ENCODE measurements around the gene ZCCHC7. TPM values are rescaled to one million over a fixed set of nuclear protein-coding genes. Genes with fewer than 3 reads are reported as not detected.

The ZCCHC7 gene
- total RNA-seq, 3 donors from 2014 or later (not counting 1 experiment from before 2014, with no cell fraction given), result 42.4 to 43.2 (median 42.8) TPM

GRCh38 chr9:37398464-37399025 is 278.2 kb downstream of the ZCCHC7 start:
- 69% methylated on average over 6 of the region's 7 CpGs for WGBS (ENCODE audit: insufficient coverage)
- H3K36me3 Mint-ChIP-seq, result no peaks in the 10 kb centered on the region
- peaks cover 0 to 10% of the 10 kb centered on the region in 2 donors for H3K27me3 Mint-ChIP-seq (ENCODE audit: low read depth in 2 of 2)
- H3K4me1 ChIP-seq (ENCODE audit: control insufficient read depth, insufficient read depth, low read length), result no peaks in the 10 kb centered on the region
- intact Hi-C loops (cut with micrococcal nuclease), result no loop called here
- ATAC-seq (no peak), DNase-seq (no peak)
- no peak overlapping the region for H3K27ac Mint-ChIP-seq
- H3K36me3 ChIP-seq (ENCODE audit: control insufficient read depth, insufficient read depth, low read length), result no peaks in the 10 kb centered on the region
- no peaks in the 10 kb centered on the region for H3K9me3 ChIP-seq (ENCODE audit: control insufficient read depth, insufficient read depth, low read length)
- TF ChIP-seq CTCF (IDR thresholded peaks at IDR 0.05), result no peak
- H3K4me1 Mint-ChIP-seq, result no peaks in the 10 kb centered on the region
- no peak overlapping the region for H3K27ac ChIP-seq (ENCODE audit: low read length)
- H3K4me3 Mint-ChIP-seq, result no peak overlapping the region
- no peaks in the 10 kb centered on the region for H3K9me3 Mint-ChIP-seq
- H3K27me3 ChIP-seq (ENCODE audit: control insufficient read depth, insufficient read depth, low read length), result no peaks in the 10 kb centered on the region
- H3K4me3 ChIP-seq (ENCODE audit: low read length), result no peak overlapping the region

GRCh38 chr9:37399336-37399735 is 279.0 kb downstream of the ZCCHC7 start:
- no peaks in the 10 kb centered on the region for H3K9me3 Mint-ChIP-seq
- Histone ChIP-seq H3K4me3 (ENCODE audit: low read length) (no peak overlapping the region), H3K9me3 (ENCODE audit: control insufficient read depth, insufficient read depth, low read length) (no peaks in the 10 kb centered on the region), H3K27me3 (ENCODE audit: control insufficient read depth, insufficient read depth, low read length) (no peaks in the 10 kb centered on the region), H3K36me3 (ENCODE audit: control insufficient read depth, insufficient read depth, low read length) (no peaks in the 10 kb centered on the region), H3K27ac (ENCODE audit: low read length) (no peak overlapping the region), H3K4me1 (ENCODE audit: control insufficient read depth, insufficient read depth, low read length) (no peaks in the 10 kb centered on the region)
- H3K27ac Mint-ChIP-seq, result no peak overlapping the region
- no peaks in the 10 kb centered on the region for H3K36me3 Mint-ChIP-seq
- DNase-seq, result no peak
- H3K4me3 Mint-ChIP-seq, result no peak overlapping the region
- H3K4me1 Mint-ChIP-seq, result no peaks in the 10 kb centered on the region
- intact Hi-C loops (cut with micrococcal nuclease), result no loop called here
- ATAC-seq, result no peak
- peaks cover 0 to 10% of the 10 kb centered on the region in 2 donors for H3K27me3 Mint-ChIP-seq (ENCODE audit: low read depth in 2 of 2)
- TF ChIP-seq CTCF (IDR thresholded peaks at IDR 0.05), result no peak
- 78% methylated on average over 1 of the region's 2 CpGs for WGBS (ENCODE audit: insufficient coverage)

- H3K27ac Mint-ChIP-seq, result no peak overlapping the region
- intact Hi-C loops (cut with micrococcal nuclease), result no loop called here
- no peaks in the 10 kb centered on the region for H3K36me3 Mint-ChIP-seq
- Histone ChIP-seq H3K9me3 (ENCODE audit: control insufficient read depth, insufficient read depth, low read length) (no peaks in the 10 kb centered on the region), H3K36me3 (ENCODE audit: control insufficient read depth, insufficient read depth, low read length) (no peaks in the 10 kb centered on the region), H3K27me3 (ENCODE audit: control insufficient read depth, insufficient read depth, low read length) (no peaks in the 10 kb centered on the region), H3K4me3 (ENCODE audit: low read length) (no peak overlapping the region), H3K27ac (ENCODE audit: low read length) (no peak overlapping the region), H3K4me1 (ENCODE audit: control insufficient read depth, insufficient read depth, low read length) (peaks cover 10% of the 10 kb centered on the region)
- WGBS (ENCODE audit: insufficient coverage), result 94% methylated on average over 8 of the region's 9 CpGs
- peaks cover 6 to 10% of the 10 kb centered on the region in 2 donors for H3K27me3 Mint-ChIP-seq (ENCODE audit: low read depth in 2 of 2)
- no peaks in the 10 kb centered on the region for H3K4me1 Mint-ChIP-seq
- TF ChIP-seq CTCF (IDR thresholded peaks at IDR 0.05), result no peak
- DNase-seq (no peak), ATAC-seq (no peak)
- no peak overlapping the region for H3K4me3 Mint-ChIP-seq
- H3K9me3 Mint-ChIP-seq, result no peaks in the 10 kb centered on the region
These were observed 284.2 kb downstream of the ZCCHC7 start for GRCh38 chr9:37404590-37404989.

DNA sequence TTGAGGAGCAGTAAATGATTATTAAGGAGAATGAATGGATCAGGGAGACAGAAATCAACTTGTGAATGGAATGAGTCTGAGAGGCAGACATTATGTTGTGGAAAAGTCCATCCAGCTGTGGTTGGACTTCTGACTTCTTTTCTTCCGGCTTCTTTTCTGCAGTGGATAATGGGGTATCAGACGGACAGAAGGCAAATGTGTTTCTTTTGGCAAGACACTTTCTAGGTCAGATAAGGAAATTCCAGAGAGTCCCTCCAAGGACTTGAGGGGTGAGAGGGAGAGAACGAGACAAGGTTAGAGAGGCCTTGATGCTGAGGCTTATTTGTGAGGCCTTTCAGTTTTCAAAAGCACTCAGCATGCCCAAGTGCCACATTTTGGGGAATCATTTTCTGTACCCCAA is 285.0 kb downstream of the ZCCHC7 start:
- Histone ChIP-seq H3K4me1 (ENCODE audit: control insufficient read depth, insufficient read depth, low read length) (peaks cover 12% of the 10 kb centered on the region), H3K27me3 (ENCODE audit: control insufficient read depth, insufficient read depth, low read length) (no peaks in the 10 kb centered on the region), H3K9me3 (ENCODE audit: control insufficient read depth, insufficient read depth, low read length) (no peaks in the 10 kb centered on the region), H3K36me3 (ENCODE audit: control insufficient read depth, insufficient read depth, low read length) (no peaks in the 10 kb centered on the region), H3K27ac (ENCODE audit: low read length) (no peak overlapping the region), H3K4me3 (ENCODE audit: low read length) (no peak overlapping the region)
- Mint-ChIP-seq H3K27me3 (ENCODE audit: low read depth in 2 of 2) (peaks cover 6 to 10% of the 10 kb centered on the region in 2 donors), H3K4me1 (no peaks in the 10 kb centered on the region), H3K4me3 (no peak overlapping the region), H3K36me3 (no peaks in the 10 kb centered on the region), H3K27ac (no peak overlapping the region), H3K9me3 (no peaks in the 10 kb centered on the region)
- TF ChIP-seq CTCF (IDR thresholded peaks at IDR 0.05), result no peak
- WGBS (ENCODE audit: insufficient coverage), result 98% methylated on average over 3 of the region's 3 CpGs
- ATAC-seq (no peak), DNase-seq (no peak)
- intact Hi-C loops (cut with micrococcal nuclease), result no loop called here
